ENCODE results near the gene KCTD3.

The KCTD3 gene

DNA sequence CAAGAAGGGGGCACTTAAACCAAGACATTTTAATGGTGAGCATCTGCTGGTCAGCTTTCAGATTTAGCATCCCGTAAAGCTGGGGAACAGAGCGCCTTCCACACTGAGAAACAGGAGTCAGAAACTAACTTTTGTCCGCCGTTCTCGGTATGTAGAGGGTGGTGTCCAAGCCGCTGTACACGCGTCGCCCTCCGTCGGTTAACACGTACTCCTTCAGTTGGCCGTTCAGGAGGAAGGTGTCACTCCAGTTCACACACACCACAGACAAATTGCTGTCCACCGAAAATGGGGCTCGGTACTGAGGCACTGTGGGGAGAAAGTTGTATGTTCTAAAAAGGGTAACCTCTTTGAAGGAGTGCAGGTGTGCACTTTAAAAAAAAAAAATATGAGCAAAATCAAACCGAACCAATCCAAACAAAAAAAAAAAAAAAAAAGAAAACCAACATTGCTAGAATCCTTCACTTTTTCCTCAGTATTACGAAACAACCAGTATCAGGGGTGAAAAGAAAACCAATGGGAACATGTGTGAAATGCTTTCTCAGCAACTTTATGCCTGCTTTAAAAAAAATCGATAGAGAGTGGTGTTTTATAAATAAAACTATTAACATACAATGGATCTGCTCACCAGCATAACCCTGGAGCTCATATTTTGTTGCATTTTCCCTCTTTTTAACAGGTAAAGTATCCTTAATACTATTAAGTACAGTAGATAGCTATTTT lies 73.5 kb downstream of the KCTD3 start:
- ATAC-seq (ENCODE audit: low read depth), result no peak
- Mint-ChIP-seq H3K4me1 (no peaks in the 10 kb centered on the region), H3K4me3 (no peak overlapping the region), H3K9me3 (peaks cover 4% of the 10 kb centered on the region), H3K36me3 (no peaks in the 10 kb centered on the region), H3K27me3 (no peaks in the 10 kb centered on the region), H3K27ac (no peak overlapping the region)
- no peak for DNase-seq (ENCODE audit: low spot score in 2 of 2)

- H3K36me3 Mint-ChIP-seq, result no peaks in the 10 kb centered on the region
- no peak overlapping the region for H3K27ac Mint-ChIP-seq
- no peak for DNase-seq (ENCODE audit: low spot score in 2 of 2)
- H3K27me3 Mint-ChIP-seq, result no peaks in the 10 kb centered on the region
- no peak for ATAC-seq (ENCODE audit: low read depth)
- no peaks in the 10 kb centered on the region for H3K4me1 Mint-ChIP-seq
- peaks cover 4% of the 10 kb centered on the region for H3K9me3 Mint-ChIP-seq
- H3K4me3 Mint-ChIP-seq, result no peak overlapping the region
Observed at GRCh38 chr1:215643592-215644321, 76.7 kb downstream of the KCTD3 start.

DNA sequence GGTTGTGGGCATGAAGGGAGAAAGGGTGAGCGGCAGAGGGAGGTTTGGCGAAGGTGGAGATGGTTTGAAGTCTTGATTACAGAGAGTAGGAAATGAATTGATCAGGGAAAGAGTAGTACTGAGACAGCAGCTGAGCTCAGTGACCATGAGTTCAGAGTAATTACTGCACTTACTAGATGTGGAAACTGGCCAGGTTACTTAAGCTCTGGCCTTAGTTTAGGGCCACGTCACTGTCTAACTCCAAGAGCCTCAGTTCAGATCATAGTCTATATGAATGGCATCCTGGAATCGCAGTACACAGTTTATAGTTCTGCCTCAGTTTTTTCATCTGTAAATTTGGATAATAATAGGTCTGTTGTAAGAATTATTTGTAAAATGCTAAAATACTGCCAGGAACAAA lies 78.1 kb downstream of the KCTD3 start:
- Mint-ChIP-seq H3K4me1 (no peaks in the 10 kb centered on the region), H3K9me3 (peaks cover 4% of the 10 kb centered on the region), H3K27ac (no peak overlapping the region), H3K27me3 (no peaks in the 10 kb centered on the region), H3K36me3 (no peaks in the 10 kb centered on the region), H3K4me3 (no peak overlapping the region)
- DNase-seq (ENCODE audit: low spot score in 2 of 2) (no peak), ATAC-seq (ENCODE audit: low read depth) (no peak)

DNA sequence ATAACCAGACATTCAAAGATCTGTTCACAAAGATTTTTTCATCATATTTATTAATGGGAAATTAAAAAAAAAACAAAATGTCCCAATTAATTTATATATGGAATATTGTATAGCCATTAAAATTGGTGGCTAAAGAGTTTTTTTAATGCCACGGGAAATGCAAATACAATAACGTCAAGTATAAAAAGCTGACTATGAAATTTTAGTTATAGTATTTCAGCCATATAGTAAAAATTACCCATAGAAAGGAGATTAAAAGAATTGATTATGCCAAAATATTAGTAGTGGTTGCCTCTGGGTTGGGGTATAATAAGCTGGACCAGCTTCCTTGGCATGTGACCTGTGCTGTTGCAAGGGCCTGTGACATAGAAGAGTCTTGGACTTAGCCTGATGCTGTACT lies 78.8 kb downstream of the KCTD3 start:
- H3K4me3 Mint-ChIP-seq, result no peak overlapping the region
- H3K27me3 Mint-ChIP-seq, result no peaks in the 10 kb centered on the region
- H3K9me3 Mint-ChIP-seq, result peaks cover 4% of the 10 kb centered on the region
- H3K4me1 Mint-ChIP-seq, result no peaks in the 10 kb centered on the region
- no peaks in the 10 kb centered on the region for H3K36me3 Mint-ChIP-seq
- H3K27ac Mint-ChIP-seq, result no peak overlapping the region
- DNase-seq (ENCODE audit: low spot score in 2 of 2) (no peak), ATAC-seq (ENCODE audit: low read depth) (no peak)

DNA sequence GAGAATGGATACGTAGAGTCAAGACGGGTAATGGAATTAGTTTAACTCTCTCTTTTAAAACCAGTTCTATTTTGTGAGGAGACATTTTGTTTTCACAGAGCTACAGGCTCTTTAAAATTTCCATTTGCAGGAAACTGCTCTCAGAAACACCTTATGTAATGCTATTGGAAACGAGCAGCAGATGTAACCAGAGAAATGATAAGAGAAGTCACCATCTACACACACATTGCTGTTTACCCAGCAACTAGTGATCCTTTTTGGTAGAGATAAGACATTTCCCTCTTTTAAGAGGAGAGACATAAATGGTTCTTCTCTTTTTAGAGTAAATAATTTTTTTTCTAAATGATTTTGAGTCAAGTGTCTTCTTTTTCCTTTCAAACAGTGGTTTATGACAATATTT lies 80.6 kb downstream of the KCTD3 start:
- H3K4me1 Mint-ChIP-seq, result peaks cover 2% of the 10 kb centered on the region

GRCh38 chr1:215648957-215649356 lies 81.9 kb downstream of the KCTD3 start:
- no peak for DNase-seq (ENCODE audit: low spot score in 2 of 2)
- Mint-ChIP-seq H3K27me3 (no peaks in the 10 kb centered on the region), H3K27ac (no peak overlapping the region), H3K9me3 (peaks cover 4% of the 10 kb centered on the region), H3K4me3 (no peak overlapping the region), H3K36me3 (no peaks in the 10 kb centered on the region), H3K4me1 (peaks cover 2% of the 10 kb centered on the region)
- ATAC-seq (ENCODE audit: low read depth), result no peak

More for the DNA sequence above, 80.6 kb downstream of the KCTD3 start:
- Mint-ChIP-seq H3K4me3 (no peak overlapping the region), H3K27ac (no peak overlapping the region), H3K36me3 (no peaks in the 10 kb centered on the region), H3K9me3 (peaks cover 4% of the 10 kb centered on the region), H3K27me3 (no peaks in the 10 kb centered on the region)
- no peak for ATAC-seq (ENCODE audit: low read depth)
- DNase-seq (ENCODE audit: low spot score in 2 of 2), result no peak

- DNase-seq (ENCODE audit: low spot score in 2 of 2) (no peak), ATAC-seq (ENCODE audit: low read depth) (no peak)
- Mint-ChIP-seq H3K27me3 (no peaks in the 10 kb centered on the region), H3K4me3 (no peak overlapping the region), H3K36me3 (no peaks in the 10 kb centered on the region), H3K27ac (no peak overlapping the region), H3K9me3 (no peaks in the 10 kb centered on the region), H3K4me1 (peaks cover 2% of the 10 kb centered on the region)
Observed at GRCh38 chr1:215650446-215651149, 83.5 kb downstream of the KCTD3 start.

GRCh38 chr1:215651867-215652266 lies 84.8 kb downstream of the KCTD3 start:
- Mint-ChIP-seq H3K36me3 (no peaks in the 10 kb centered on the region), H3K4me3 (no peak overlapping the region), H3K27me3 (no peaks in the 10 kb centered on the region)

GRCh38 chr1:215652371-215652770 lies 85.3 kb downstream of the KCTD3 start:
- no peaks in the 10 kb centered on the region for H3K9me3 Mint-ChIP-seq
- H3K4me1 Mint-ChIP-seq, result peaks cover 2% of the 10 kb centered on the region
- no peak for ATAC-seq (ENCODE audit: low read depth)
- no peak overlapping the region for H3K27ac Mint-ChIP-seq
- no peak for DNase-seq (ENCODE audit: low spot score in 2 of 2)
- no peaks in the 10 kb centered on the region for H3K36me3 Mint-ChIP-seq
- H3K27me3 Mint-ChIP-seq, result no peaks in the 10 kb centered on the region
- H3K4me3 Mint-ChIP-seq, result no peak overlapping the region

More at GRCh38 chr1:215651867-215652266, 84.8 kb downstream of the KCTD3 start:
- H3K4me1 Mint-ChIP-seq, result peaks cover 2% of the 10 kb centered on the region
- no peak overlapping the region for H3K27ac Mint-ChIP-seq
- ATAC-seq (ENCODE audit: low read depth), result no peak
- DNase-seq (ENCODE audit: low spot score in 2 of 2), result no peak
- H3K9me3 Mint-ChIP-seq, result no peaks in the 10 kb centered on the region

- Mint-ChIP-seq H3K4me1 (no peaks in the 10 kb centered on the region), H3K4me3 (no peak overlapping the region), H3K27ac (no peak overlapping the region), H3K27me3 (no peaks in the 10 kb centered on the region), H3K36me3 (no peaks in the 10 kb centered on the region), H3K9me3 (no peaks in the 10 kb centered on the region)
- ATAC-seq (ENCODE audit: low read depth), result no peak
- DNase-seq (ENCODE audit: low spot score in 2 of 2), result no peak
Observed at GRCh38 chr1:215657047-215657446, 89.9 kb downstream of the KCTD3 start.

DNA sequence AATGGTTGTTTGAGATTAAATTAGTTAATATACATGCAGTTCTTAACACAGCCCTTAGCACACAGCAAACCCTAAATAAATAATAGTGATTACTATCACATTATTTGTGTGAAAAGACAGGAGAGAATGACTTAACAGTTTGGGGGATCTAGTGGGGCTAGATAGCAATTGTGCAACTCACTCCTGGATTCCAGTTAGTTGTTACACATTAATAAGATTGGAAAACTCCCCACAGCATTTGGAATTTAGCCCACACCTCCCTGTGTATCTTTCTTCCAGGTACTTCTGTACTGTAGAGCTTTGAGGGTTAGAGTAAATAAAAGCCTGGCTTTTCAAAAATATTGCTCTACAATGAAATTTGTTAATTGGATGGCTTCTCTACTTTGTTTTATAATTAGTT lies 93.2 kb downstream of the KCTD3 start:
- Mint-ChIP-seq H3K9me3 (no peaks in the 10 kb centered on the region), H3K27ac (no peak overlapping the region), H3K4me3 (no peak overlapping the region), H3K4me1 (no peaks in the 10 kb centered on the region), H3K27me3 (no peaks in the 10 kb centered on the region), H3K36me3 (no peaks in the 10 kb centered on the region)
- no peak for ATAC-seq (ENCODE audit: low read depth)
- DNase-seq (ENCODE audit: low spot score in 2 of 2), result no peak

GRCh38 chr1:215661033-215661432 lies 93.9 kb downstream of the KCTD3 start:
- no peak overlapping the region for H3K27ac Mint-ChIP-seq
- H3K4me3 Mint-ChIP-seq, result no peak overlapping the region
- no peaks in the 10 kb centered on the region for H3K27me3 Mint-ChIP-seq
- no peaks in the 10 kb centered on the region for H3K36me3 Mint-ChIP-seq
- H3K9me3 Mint-ChIP-seq, result no peaks in the 10 kb centered on the region
- ATAC-seq (ENCODE audit: low read depth), result no peak
- DNase-seq (ENCODE audit: low spot score in 2 of 2), result no peak
- H3K4me1 Mint-ChIP-seq, result no peaks in the 10 kb centered on the region

- no peak for ATAC-seq (ENCODE audit: low read depth)
- Mint-ChIP-seq H3K9me3 (no peaks in the 10 kb centered on the region), H3K36me3 (no peaks in the 10 kb centered on the region), H3K27me3 (no peaks in the 10 kb centered on the region), H3K4me1 (no peaks in the 10 kb centered on the region), H3K4me3 (no peak overlapping the region), H3K27ac (no peak overlapping the region)
- no peak for DNase-seq (ENCODE audit: low spot score in 2 of 2)
Observed at GRCh38 chr1:215665215-215665614, 98.1 kb downstream of the KCTD3 start.

DNA sequence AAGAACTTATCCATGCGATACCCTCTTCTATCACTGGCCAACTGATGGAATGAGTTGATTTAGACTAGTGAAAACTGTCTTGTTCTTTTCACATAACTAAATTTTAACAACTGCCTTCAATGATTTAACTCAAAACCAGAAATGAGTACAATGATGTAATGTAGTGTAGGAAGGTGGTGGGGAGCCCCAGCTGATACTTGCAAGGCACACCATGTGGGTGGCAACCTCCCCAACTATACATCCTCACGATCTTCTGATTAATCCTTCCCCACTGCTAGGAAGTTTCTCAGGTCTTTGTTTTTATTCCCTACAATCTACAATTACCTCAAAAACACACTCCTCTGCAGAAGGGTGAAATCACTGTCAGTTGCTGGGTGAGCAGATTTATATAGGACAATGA lies 100.7 kb downstream of the KCTD3 start:
- Mint-ChIP-seq H3K4me1 (no peaks in the 10 kb centered on the region), H3K27me3 (no peaks in the 10 kb centered on the region), H3K36me3 (no peaks in the 10 kb centered on the region), H3K4me3 (no peak overlapping the region), H3K9me3 (peaks cover 3% of the 10 kb centered on the region), H3K27ac (no peak overlapping the region)
- ATAC-seq (ENCODE audit: low read depth) (no peak), DNase-seq (ENCODE audit: low spot score in 2 of 2) (no peak)
